Right cardiac atrium (tissue), 5 donors: ENCODE data around the gene CTBP2. TPM values are rescaled to one million over a fixed set of nuclear protein-coding genes. Genes with fewer than 3 reads are reported as not detected.
A peak's percentile ranks its signal among the peaks of the same experiment; 100 is the strongest.

ENCODE experiments used
- ATAC-seq, 2 donors: fragments of 200-7000 bp; cut with Tn5 transposase; one replicate each; pipeline versions ENCODE4 v1.8.0 to v1.9.1; 2020; ENCODE audit warnings: moderate library complexity in 2 of 2, mild to moderate bottlenecking in 1 of 2
- DNase-seq, 3 donors: peaks; one replicate each; pipeline ENCODE4 v3.0.0-alpha.2; 2020
- H3K27ac ChIP-seq: one replicate; pipeline ENCODE4 v1.5.1; 2013; ENCODE audit warnings: mild to moderate bottlenecking, low read length, control low read depth, moderate library complexity
- H3K27me3 ChIP-seq: one replicate; pipeline ENCODE4 v1.6.1; 2013; ENCODE audit not compliant: control insufficient read depth, insufficient read depth
- H3K4me1 ChIP-seq: one replicate; pipeline ENCODE4 v1.6.1; 2013; ENCODE audit warnings: low read length; ENCODE audit not compliant: control insufficient read depth, insufficient read depth
- H3K4me3 ChIP-seq: one replicate; pipeline ENCODE4 v1.5.1; 2013; ENCODE audit warnings: low read length, control low read depth
- H3K9me3 ChIP-seq: one replicate; pipeline ENCODE4 v1.6.1; 2013; ENCODE audit warnings: low read length; ENCODE audit not compliant: control insufficient read depth
- WGBS: extraction: QIAGEN DNeasy Blood & Tissue Kit; methylation state at CpG from one replicate; pipeline ENCODE4 v1.1.7; 2013; 5-methylcytosine and 5-hydroxymethylcytosine counted together
- intact Hi-C, 4 donors: fragments of 100-400 bp; cut with DNase I; formaldehyde crosslinking; loops; one replicate each; pipeline versions ENCODE4 v1.11.0 to v1.14.0; 2022 to 2023
- polyA plus RNA-seq: library from polyadenylated mRNA; stranded (reverse); fragments of 200-250 nt; gene quantifications from one replicate; pipeline ENCODE4 v1.2.3, GENCODE V29; 2013
- total RNA-seq, 4 donors: library from RNA; stranded (reverse); fragmentation: NEBNext Ultra II Directional; extraction: Animal tissue kit (Norgen Biotek cat#: 25700); gene quantifications; one replicate each; pipeline ENCODE4 v1.2.1, GENCODE V29; 2021
- donor health status: healthy with polysubstance abuse.
- donor health status: DM: no; HTN: yes; CAD: no.
- donor health status: DM: no; HTN: no; CAD: no.
- donor health status: DM: no; HTN: yes; CAD: no; lungs with severe emphysema.
- donor health status: DM: yes; HTN: yes; CAD: no.

CTBP2 gene
- total and polyA plus RNA-seq, 5 donors, result 16.6 to 38.7 (median 37.6) TPM

DNA sequence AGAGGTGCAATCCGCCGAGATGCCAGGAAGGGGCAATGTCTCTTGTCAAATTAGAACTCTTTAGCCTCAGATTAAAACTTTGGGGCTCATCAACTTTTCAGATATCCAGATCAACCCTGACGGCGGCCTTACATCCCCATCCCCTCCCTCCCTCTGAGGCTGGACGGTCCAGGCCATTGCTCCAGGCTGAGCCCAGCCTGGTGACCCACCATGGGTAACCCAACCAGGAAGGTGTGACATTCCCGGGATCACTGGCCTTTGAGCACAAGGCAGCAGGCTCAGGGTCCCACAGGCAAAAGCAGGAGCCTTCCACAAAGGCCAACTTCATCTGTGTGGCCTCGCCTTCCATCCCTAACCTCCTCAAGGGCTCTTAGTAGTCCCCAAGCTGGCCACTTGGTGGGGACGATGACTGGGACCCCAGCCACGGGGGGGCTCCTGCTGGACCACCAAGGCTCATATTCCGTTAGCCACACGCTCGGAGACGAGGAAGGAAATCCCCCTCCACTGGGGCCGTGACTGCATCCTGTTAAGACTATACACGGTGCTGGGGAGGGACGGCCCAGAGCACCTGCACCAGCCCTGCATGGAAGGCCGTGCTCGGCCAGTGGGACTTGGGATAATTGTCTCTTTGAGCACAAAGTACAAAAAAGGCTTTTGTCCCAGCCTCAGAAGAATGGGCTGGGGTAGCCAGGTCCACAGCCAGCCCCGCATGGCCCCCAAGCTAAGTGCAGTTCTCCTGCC lies 155.6 kb downstream of the CTBP2 start:
- 80% methylated on average over 19 of the region's 19 CpGs for WGBS
- Histone ChIP-seq H3K27ac (no peak overlapping the region), H3K27me3 (no peaks in the 10 kb centered on the region), H3K4me3 (no peak overlapping the region), H3K4me1 (peaks cover 25% of the 10 kb centered on the region), H3K9me3 (no peaks in the 10 kb centered on the region)
- intact Hi-C loops, result loop anchor here in 1 of 4 donors (5.0 kb wide), 1 partner anchor 58 kb away; no protein-coding TSS in a partner anchor
- DNase-seq (peak in 1 of 3 donors; percentile 48), ATAC-seq (no peak)

GRCh38 chr10:125003901-125004467 lies 156.4 kb downstream of the CTBP2 start:
- 93% methylated on average over 14 of the region's 14 CpGs for WGBS
- intact Hi-C loops, result no loop called here
- H3K4me1 ChIP-seq, result peaks cover 30% of the 10 kb centered on the region
- H3K27ac ChIP-seq, result no peak overlapping the region
- DNase-seq, result peak in 1 of 3 donors; percentile 48
- no peaks in the 10 kb centered on the region for H3K9me3 ChIP-seq
- H3K27me3 ChIP-seq, result no peaks in the 10 kb centered on the region
- H3K4me3 ChIP-seq, result no peak overlapping the region
- no peak for ATAC-seq

- DNase-seq (peak in 2 of 3 donors; percentile 51 to 61), ATAC-seq (no peak)
- Histone ChIP-seq H3K27ac (no peak overlapping the region), H3K27me3 (no peaks in the 10 kb centered on the region), H3K9me3 (no peaks in the 10 kb centered on the region), H3K4me3 (no peak overlapping the region), H3K4me1 (peaks cover 33% of the 10 kb centered on the region)
- intact Hi-C loops, result no loop called here
- WGBS, result 87% methylated on average over 34 of the region's 34 CpGs
Observed at GRCh38 chr10:125003146-125003900, 157.0 kb downstream of the CTBP2 start.

DNA sequence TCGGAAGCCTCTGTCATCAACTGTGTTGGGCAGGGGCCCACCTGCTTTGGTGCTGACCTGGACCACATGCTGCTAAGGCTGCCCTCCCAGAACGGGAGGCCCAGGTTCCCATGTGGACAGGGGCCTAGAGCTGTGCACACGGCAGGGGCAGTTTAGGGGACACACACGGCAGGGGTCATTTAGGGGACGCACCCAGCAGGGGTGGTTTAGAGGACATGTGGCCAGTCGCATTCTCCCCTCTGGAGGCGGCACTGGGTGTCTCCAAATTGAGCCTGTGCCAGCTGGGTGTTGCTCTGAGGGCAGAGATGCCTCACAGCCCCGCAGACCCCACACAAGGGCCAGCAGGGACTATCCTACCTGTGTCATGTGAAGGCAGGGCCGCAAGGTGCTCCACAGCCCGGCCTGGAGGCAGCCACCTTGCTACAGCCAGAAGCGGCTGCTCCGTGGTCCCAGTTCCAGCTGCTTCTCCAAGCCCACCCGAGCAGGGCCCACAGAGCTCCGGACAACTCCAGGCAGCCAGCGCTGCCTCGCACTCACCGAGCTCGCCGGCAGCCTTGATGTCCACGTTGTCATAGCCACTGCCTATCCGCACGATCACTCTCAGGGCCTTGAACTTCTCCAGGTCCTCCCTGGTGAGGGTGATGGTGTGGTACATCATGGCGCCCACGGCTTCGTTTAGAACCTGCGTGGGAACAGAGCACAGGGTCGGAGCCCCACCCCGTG lies 157.8 kb downstream of the CTBP2 start:
- Histone ChIP-seq H3K4me3 (no peak overlapping the region), H3K27ac (no peak overlapping the region), H3K4me1 (peaks cover 32% of the 10 kb centered on the region), H3K27me3 (no peaks in the 10 kb centered on the region), H3K9me3 (no peaks in the 10 kb centered on the region)
- intact Hi-C loops, result no loop called here
- 80% methylated on average over 28 of the region's 28 CpGs for WGBS
- no peak for ATAC-seq
- DNase-seq, result peak in 2 of 3 donors; percentile 52 to 57

- DNase-seq (no peak), ATAC-seq (no peak)
- no peak overlapping the region for H3K4me3 ChIP-seq
- H3K4me1 ChIP-seq, result peaks cover 28% of the 10 kb centered on the region
- H3K27me3 ChIP-seq, result no peaks in the 10 kb centered on the region
- intact Hi-C loops, result no loop called here
- WGBS, result 66% methylated on average over 12 of the region's 12 CpGs
- peak overlapping the region; percentile 0 for H3K27ac ChIP-seq
- no peaks in the 10 kb centered on the region for H3K9me3 ChIP-seq
Observed at GRCh38 chr10:125002047-125002422, 158.3 kb downstream of the CTBP2 start.

DNA sequence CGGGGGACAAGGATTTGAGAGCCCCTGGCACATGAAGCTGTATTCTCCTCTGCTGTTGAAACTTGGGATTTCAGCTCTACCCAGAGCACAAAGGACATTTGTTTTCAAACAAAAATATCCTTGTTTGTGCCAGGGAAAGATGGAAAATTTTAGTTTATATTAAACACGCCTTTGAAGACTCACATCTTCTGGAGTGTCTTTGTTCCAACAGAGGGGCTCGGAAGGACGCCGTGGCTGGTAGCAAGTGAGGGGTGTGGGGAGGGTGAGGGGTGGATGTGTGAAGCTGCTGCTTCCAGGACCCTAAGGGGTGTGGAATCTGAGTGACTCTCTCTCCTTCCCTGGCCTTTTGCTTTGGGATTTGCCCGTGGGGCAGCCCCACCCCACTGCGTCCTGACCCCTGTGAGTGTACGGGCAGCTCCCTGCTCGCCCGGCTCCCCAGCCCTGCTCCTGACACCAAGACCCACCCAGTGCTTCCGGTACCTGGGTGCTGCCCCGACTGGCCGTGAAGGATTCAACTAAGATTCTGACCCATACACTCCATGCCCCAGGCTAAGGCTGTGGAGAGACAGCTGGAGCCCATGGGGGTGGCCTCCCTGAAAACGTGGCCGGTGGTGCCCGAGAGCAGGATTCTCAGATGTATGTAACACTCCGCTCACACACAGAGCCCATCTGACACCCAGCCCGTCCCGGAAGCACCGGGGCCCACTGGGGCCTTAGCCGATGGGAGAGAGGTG lies 158.9 kb downstream of the CTBP2 start:
- Histone ChIP-seq H3K9me3 (no peaks in the 10 kb centered on the region), H3K27ac (peak overlapping the region; percentile 46), H3K4me1 (peaks cover 23% of the 10 kb centered on the region), H3K4me3 (no peak overlapping the region), H3K27me3 (no peaks in the 10 kb centered on the region)
- WGBS, result 46% methylated on average over 21 of the region's 21 CpGs
- ATAC-seq, result peak; percentile 3 to 5
- DNase-seq, result peak in 2 of 3 donors; percentile 72 to 74
- intact Hi-C loops, result no loop called here

DNA sequence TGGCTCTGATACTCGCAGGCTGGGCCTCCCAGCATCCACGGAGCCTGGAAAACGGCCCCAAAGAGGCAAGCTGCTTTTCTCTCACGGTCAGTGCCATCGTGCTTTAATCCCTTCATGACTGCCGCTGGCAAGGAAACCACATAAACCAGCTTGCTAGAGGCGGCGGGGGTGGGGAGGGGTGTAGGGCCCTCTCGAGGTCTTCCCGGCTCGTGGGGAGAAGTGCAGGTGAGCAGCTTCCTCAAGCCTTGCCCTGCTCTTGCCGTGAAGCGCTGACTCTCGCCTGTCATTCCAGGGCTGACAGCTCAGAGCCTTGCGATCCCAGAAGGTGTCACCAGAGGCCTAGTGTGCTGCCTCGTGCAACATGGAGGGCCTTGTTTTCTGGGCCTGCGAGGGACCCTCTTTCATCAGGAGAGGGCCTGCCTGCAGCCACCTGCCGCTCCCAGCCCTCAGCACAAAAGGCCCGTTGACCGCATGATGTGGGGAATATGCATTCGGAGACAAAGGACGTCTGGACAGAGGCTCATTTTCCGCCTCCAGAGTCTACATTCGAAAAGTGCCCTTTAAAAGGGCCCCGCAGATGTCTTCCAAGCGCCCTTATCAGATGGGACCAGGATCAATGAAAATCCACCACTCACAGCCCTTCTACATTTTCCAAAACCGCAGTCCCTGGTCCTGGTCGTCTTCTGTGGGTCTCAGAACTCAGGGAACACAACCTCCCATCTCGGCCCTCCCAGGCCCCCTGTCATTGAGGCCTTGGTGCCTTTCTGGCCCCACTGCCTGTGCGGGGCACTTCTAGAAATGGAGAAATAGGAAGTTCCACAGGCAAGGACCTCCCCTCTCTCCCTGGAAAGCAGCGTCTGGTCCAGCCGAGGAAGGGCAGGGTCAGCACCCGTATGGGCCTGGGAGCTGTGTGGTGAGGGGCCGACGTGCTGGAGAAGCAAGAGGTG lies 159.7 kb downstream of the CTBP2 start:
- no peaks in the 10 kb centered on the region for H3K9me3 ChIP-seq
- peaks cover 23% of the 10 kb centered on the region for H3K4me1 ChIP-seq
- ATAC-seq (peak; percentile 16 to 25), DNase-seq (peak in 2 of 3 donors; percentile 59 to 71)
- no peak overlapping the region for H3K4me3 ChIP-seq
- intact Hi-C loops, result no loop called here
- H3K27me3 ChIP-seq, result no peaks in the 10 kb centered on the region
- WGBS, result 48% methylated on average over 35 of the region's 35 CpGs
- H3K27ac ChIP-seq, result peak overlapping the region; percentile 46

DNA sequence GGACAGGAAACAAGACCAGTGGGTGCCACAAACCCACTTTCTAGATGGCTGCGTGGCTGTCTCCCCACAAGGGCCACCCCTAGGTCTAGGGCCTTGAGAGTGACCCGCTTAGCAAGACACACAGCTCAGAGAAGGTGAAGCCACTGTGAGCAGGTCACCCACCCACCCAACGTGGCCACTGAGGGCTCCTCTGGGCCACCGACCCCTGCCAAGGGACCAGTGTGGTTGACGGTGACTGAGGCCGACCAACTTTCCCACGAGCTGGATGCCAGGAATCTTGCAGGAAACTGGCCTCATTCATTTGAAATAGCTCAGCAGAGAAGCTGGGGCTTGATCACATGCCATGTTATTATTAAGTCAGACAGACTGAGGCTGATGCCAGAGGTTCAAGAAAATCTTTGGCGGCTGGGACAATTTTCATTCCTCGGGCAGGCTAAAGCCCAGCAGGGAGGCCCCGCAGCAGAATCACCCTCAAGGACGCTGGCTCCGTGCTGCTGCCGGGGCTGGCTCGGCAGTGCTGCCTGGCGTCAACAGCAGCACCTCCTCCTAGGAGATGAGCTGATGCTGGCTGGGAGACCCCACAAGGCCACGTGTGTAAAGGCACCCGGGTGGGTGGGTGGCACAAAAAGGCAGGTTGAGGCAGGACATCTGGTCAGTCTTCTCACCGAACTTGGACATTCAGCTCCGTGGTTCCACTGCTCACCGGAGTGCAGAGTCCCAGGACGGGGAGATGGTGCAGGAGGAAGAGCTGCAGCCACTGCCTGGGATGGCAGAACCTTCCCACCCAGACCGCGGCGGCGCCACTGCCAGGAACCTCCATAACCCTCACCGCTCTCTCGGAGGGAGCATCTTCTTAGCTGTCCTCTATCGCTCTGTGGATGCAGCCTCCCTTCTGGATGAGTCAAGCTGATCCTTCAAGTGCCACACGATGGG lies 160.7 kb downstream of the CTBP2 start:
- DNase-seq (peak; percentile 76 to 90 (median 86)), ATAC-seq (peak; percentile 66 to 68)
- WGBS, result 48% methylated on average over 29 of the region's 29 CpGs
- intact Hi-C loops, result loop anchor here in 2 of 4 donors (10.0 kb wide), 1 partner anchor 45 kb away; no protein-coding TSS in a partner anchor
- Histone ChIP-seq H3K27me3 (no peaks in the 10 kb centered on the region), H3K4me1 (peaks cover 23% of the 10 kb centered on the region), H3K27ac (peak overlapping the region; percentile 49), H3K9me3 (no peaks in the 10 kb centered on the region), H3K4me3 (no peak overlapping the region)
